GM12878 (cell line): ENCODE results near the gene RASGRF1. TPM values are rescaled to one million over a fixed set of nuclear protein-coding genes. Genes with fewer than 3 reads are reported as not detected.
A peak's percentile ranks its signal among the peaks of the same experiment; 100 is the strongest.

Source experiments
- ATAC-seq: fragments of 200-7000 bp; cut with Tn5 transposase; 3 replicates; pipeline ENCODE4 v1.9.1; 2020; ENCODE audit warnings: mild to moderate bottlenecking, moderate library complexity
- BruUV-seq: library from RNA; stranded (reverse); fragments of 400-500 nt; replicated peaks from 2 replicates; lab custom pipeline; 2021; lab: Mats Ljungman, UMichigan
- CTCF ChIA-PET: fragments of 300-600 bp; sonication (Branson Sonifier 250); formaldehyde crosslinking; extraction: SDS; loops from one replicate; lab custom pipeline; 2021; ENCODE audit warnings: inconsistent platforms; lab: Yijun Ruan, JAX
- POLR2A ChIA-PET: fragments of 350-600 bp; formaldehyde crosslinking; extraction: SDS; loops from one replicate; lab custom pipeline; 2021; ENCODE audit warnings: inconsistent platforms; lab: Charles Lee
- RAD21 ChIA-PET: fragments of 300-600 bp; sonication (Branson Sonifier 250); formaldehyde crosslinking; loops from one replicate; lab custom pipeline; 2023; ENCODE audit warnings: antibody characterized with exemption; ENCODE audit not compliant: unreplicated experiment; lab: Charles Lee
- SMC1A ChIA-PET: fragments of 300-600 bp; sonication (Branson Sonifier 250); formaldehyde crosslinking; loops from one replicate; lab custom pipeline; 2023; ENCODE audit not compliant: unreplicated experiment, uncharacterized antibody; lab: Charles Lee
- DNase-seq: peaks from one replicate; pipeline ENCODE4 v3.0.0-alpha.2; 2011; ENCODE audit warnings: low read depth, low spot score
- FAIRE-seq: peaks from 3 replicates; lab custom pipeline; 2011; peaks lifted over from hg19 to GRCh38; lab: Jason Lieb, UNC
- H2AFZ ChIP-seq: 2 replicates; pipeline ENCODE4 v1.6.0; 2011; ENCODE audit warnings: low read depth, low read length, control low read depth; ENCODE audit not compliant: control insufficient read depth
- H3K27ac ChIP-seq: 2 replicates; pipeline ENCODE4 v1.5.1; 2011; ENCODE audit warnings: control low read depth; ENCODE audit not compliant: control insufficient read depth, insufficient read depth
- H3K27me3 ChIP-seq, 2 experiments: replicated peaks in 1 of 2; 2 replicates each; pipeline versions ENCODE4 v1.6.0 to v1.6.1; 2011; ENCODE audit warnings: low read length in 1 of 2; ENCODE audit not compliant: control insufficient read depth in 2 of 2, insufficient read depth in 2 of 2
- H3K36me3 ChIP-seq, 2 experiments: 2 replicates each; pipeline ENCODE4 v1.5.1; 2011; ENCODE audit warnings: low read length in 1 of 2; ENCODE audit not compliant: control insufficient read depth in 2 of 2, insufficient read depth in 2 of 2
- H3K4me1 ChIP-seq: 2 replicates; pipeline ENCODE4 v1.6.1; 2011; ENCODE audit warnings: mild to moderate bottlenecking, low read length, moderate library complexity, mixed read lengths; ENCODE audit not compliant: control insufficient read depth, insufficient read depth
- H3K4me2 ChIP-seq: 2 replicates; pipeline ENCODE4 v1.6.0; 2011; ENCODE audit warnings: control low read depth; ENCODE audit not compliant: control insufficient read depth, insufficient read depth
- H3K4me3 ChIP-seq: fragments of 200-600 bp; sonication (generic); 2 replicates; pipeline ENCODE4 v1.5.1; 2016
- H3K79me2 ChIP-seq: 2 replicates; pipeline ENCODE4 v1.6.0; 2011; ENCODE audit warnings: low read length; ENCODE audit not compliant: control insufficient read depth, insufficient read depth
- H3K9ac ChIP-seq: 2 replicates; pipeline ENCODE4 v1.8.0; 2011; ENCODE audit warnings: low read length, control low read depth, mixed read lengths; ENCODE audit not compliant: control insufficient read depth, insufficient read depth
- H3K9me3 ChIP-seq: replicated peaks from 3 replicates; pipeline ENCODE4 v1.5.1; 2011; ENCODE audit warnings: mild to moderate bottlenecking, low read length; ENCODE audit not compliant: control insufficient read depth, insufficient read depth
- H4K20me1 ChIP-seq: 2 replicates; pipeline ENCODE4 v1.6.0; 2011; ENCODE audit not compliant: control insufficient read depth, insufficient read depth
- BACH1 ChIP-seq: fragments of 450-650 bp; IDR thresholded peaks from 2 replicates; pipeline ENCODE4 v1.6.1; 2017; ENCODE audit warnings: mild to moderate bottlenecking, borderline replicate concordance
- CBX3 ChIP-seq: fragments of 200-600 bp; sonication (generic); IDR thresholded peaks from 2 replicates; pipeline ENCODE4 v1.6.1; 2016; ENCODE audit warnings: low read depth, borderline replicate concordance
- EED ChIP-seq: sonication (generic); IDR thresholded peaks from 2 replicates; pipeline ENCODE4 v1.6.1; 2016; ENCODE audit warnings: antibody characterized with exemption, low read depth
- JUND ChIP-seq: IDR thresholded peaks from 2 replicates; pipeline ENCODE4 v1.6.1; 2012; ENCODE audit warnings: low read depth, mild to moderate bottlenecking, low read length, improper control_type of control experiment, moderate library complexity
- PAX5 ChIP-seq: IDR thresholded peaks from 2 replicates; pipeline ENCODE4 v1.6.1; 2011; ENCODE audit warnings: low read depth, low read length, borderline replicate concordance
- WGBS: methylation state at CpG from one replicate; pipeline ENCODE4 v1.1.6; 2016; ENCODE audit warnings: low lambda C conversion rate; ENCODE audit not compliant: insufficient replicate concordance, insufficient coverage; ENCODE audit errors: missing lambda C conversion rate; 5-methylcytosine and 5-hydroxymethylcytosine counted together
- in situ Hi-C: fragments of 300-500 bp; cut with MboI; formaldehyde crosslinking; loops from 9 replicates; pipeline ENCODE4 v1.14.3; 2018; ENCODE audit warnings: mixed read lengths
- intact Hi-C: fragments of 100-400 bp; cut with micrococcal nuclease; formaldehyde crosslinking; loops from one replicate; pipeline ENCODE4 v1.14.2; 2022; ENCODE audit not compliant: unreplicated experiment
- polyA plus RNA-seq, 11 experiments: library from polyadenylated mRNA; depleted of rRNA in 4 of 11; unstranded in 6 of 11; stranded (reverse) in 5 of 11; fragments of >200 nt; fragmentation: Nextera tagmentation in 4 of 11; fragmentation: Illumina TruSeq in 1 of 11; extraction: Ambion mirVana in 4 of 11; extraction: Trizol in 1 of 11; gene quantifications; 1 replicate in 1 of 11; 2 replicates in 10 of 11; pipeline versions ENCODE4 v1.2.1 to v1.2.3, GENCODE V29; 2011 to 2016; ENCODE audit warnings: inconsistent platforms in 2 of 11, missing spikeins in 2 of 11, low read depth in 1 of 11
- total RNA-seq, 4 experiments: library from RNA; depleted of rRNA in 3 of 4; stranded (reverse); fragments of >200 nt in 3 of 4; fragmentation: Illumina TruSeq in 1 of 4; extraction: Trizol in 1 of 4; gene quantifications; 2 replicates each; pipeline versions ENCODE4 v1.2.1 to v1.2.3, GENCODE V29; 2013 to 2021

The RASGRF1 gene
- total and polyA plus RNA-seq, 10 of the 15 experiments (the other 5 are each of a cell fraction or from before 2014, with no cell fraction given), result 0.20 to 1.9 (median 0.86) TPM

DNA sequence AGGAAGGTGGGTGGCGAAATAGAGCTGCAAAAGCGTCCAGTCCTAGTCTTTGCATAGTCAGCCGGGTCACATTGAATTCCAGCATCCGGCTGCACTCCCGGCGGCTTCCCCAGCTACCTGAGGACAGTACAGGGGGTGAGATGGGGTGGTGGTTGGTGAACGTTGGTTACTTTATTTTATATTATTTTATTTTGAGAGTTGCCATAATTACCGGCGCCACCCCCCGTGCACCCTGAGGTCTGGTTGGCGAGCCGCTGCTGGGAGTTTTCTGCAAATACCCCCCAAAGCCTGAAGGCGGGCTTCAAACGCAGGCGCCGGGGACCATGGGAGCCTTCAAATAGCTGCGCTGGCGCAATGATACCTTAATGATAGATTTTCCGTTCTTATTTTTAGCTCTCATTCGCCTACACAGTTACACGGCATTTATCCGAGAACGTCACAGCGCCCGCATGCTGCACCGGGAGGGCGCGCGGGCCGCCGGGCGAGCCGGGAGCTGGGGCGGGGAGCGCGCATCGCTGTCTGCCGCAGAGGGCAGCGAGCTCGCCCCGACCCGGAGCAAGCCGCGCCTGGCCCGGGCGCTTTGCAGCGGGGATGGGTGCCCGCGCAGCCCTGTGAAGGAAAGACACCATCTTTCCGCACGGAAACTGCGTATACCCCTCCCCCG is 756 bp upstream of the RASGRF1 start:
- no peaks in the 10 kb centered on the region; the same call in 1 of the 2 replicates for H3K4me1 ChIP-seq
- peak; percentile 62 for ATAC-seq
- H3K27ac ChIP-seq, result no peak overlapping the region
- POLR2A ChIA-PET, result no interaction called here
- DNase-seq, result no peak
- no peak overlapping the region for H3K4me3 ChIP-seq
- SMC1A ChIA-PET, result no interaction called here
- H4K20me1 ChIP-seq, result no peaks in the 10 kb centered on the region
- in situ Hi-C loops (no loop called here), intact Hi-C loops (no loop called here)
- TF ChIP-seq CBX3 (no peak), JUND (no peak), PAX5 (no peak), EED (no peak)
- CTCF ChIA-PET, result interaction anchor here (0.7 kb wide), 1 partner anchor 515 kb away, joined by 3 read pairs; no protein-coding TSS in a partner anchor
- RAD21 ChIA-PET, result no interaction called here
- H3K79me2 ChIP-seq, result no peaks in the 10 kb centered on the region
- H2AFZ ChIP-seq, result no peak overlapping the region
- H3K9me3 ChIP-seq, result no peaks in the 10 kb centered on the region; the same call in 2 of the 3 replicates
- H3K4me2 ChIP-seq, result no peak overlapping the region
- no peaks in the 10 kb centered on the region for H3K36me3 ChIP-seq
- H3K9ac ChIP-seq, result no peak overlapping the region
- no peak for FAIRE-seq
- WGBS, result 1% methylated on average over 39 of the region's 53 CpGs
- no TSS peak for BruUV-seq
- H3K27me3 ChIP-seq, result peaks cover 9 to 15% of the 10 kb centered on the region in 2 experiments

- SMC1A ChIA-PET, result interaction anchor here (0.6 kb wide), 1 partner anchor 280 kb away, joined by 4 read pairs; no protein-coding TSS in a partner anchor
- RAD21 ChIA-PET, result no interaction called here
- H3K27ac ChIP-seq, result no peak overlapping the region
- H3K9ac ChIP-seq, result no peak overlapping the region
- no peak overlapping the region for H2AFZ ChIP-seq
- H4K20me1 ChIP-seq, result no peaks in the 10 kb centered on the region
- no peak overlapping the region for H3K4me3 ChIP-seq
- intact Hi-C loops, result no loop called here
- no peaks in the 10 kb centered on the region; the same call in 2 of the 3 replicates for H3K9me3 ChIP-seq
- H3K4me1 ChIP-seq, result no peaks in the 10 kb centered on the region; the same call in 1 of the 2 replicates
- ATAC-seq, result no peak
- no TSS peak for BruUV-seq
- no peak overlapping the region for H3K4me2 ChIP-seq
- no peak for DNase-seq
- in situ Hi-C loops, result no loop called here
- H3K79me2 ChIP-seq, result no peaks in the 10 kb centered on the region
- peaks cover 9 to 15% of the 10 kb centered on the region in 2 experiments for H3K27me3 ChIP-seq
- 8% methylated on average over 38 of the region's 53 CpGs for WGBS
- no peak for FAIRE-seq
- CTCF ChIA-PET, result no interaction called here
- no peaks in the 10 kb centered on the region for H3K36me3 ChIP-seq
- no peak for TF ChIP-seq BACH1
- POLR2A ChIA-PET, result no interaction called here
These were observed 592 bp downstream of the RASGRF1 start for GRCh38 chr15:79089890-79090486.
